Dedifferentiated amniotic fluid mesenchymal stem cell (primary cell): ENCODE measurements around the gene C2CD4C.
"Not testable (repeated sequence)": the region's sequence is repeated elsewhere in the genome, so short reads cannot be mapped to it uniquely, and the experiment has no call there.

Source experiments
- DNase-seq: peaks from one replicate; pipeline ENCODE4 v3.0.0-alpha.2; 2016; ENCODE audit errors: extremely low spot score

Gene C2CD4C

DNA sequence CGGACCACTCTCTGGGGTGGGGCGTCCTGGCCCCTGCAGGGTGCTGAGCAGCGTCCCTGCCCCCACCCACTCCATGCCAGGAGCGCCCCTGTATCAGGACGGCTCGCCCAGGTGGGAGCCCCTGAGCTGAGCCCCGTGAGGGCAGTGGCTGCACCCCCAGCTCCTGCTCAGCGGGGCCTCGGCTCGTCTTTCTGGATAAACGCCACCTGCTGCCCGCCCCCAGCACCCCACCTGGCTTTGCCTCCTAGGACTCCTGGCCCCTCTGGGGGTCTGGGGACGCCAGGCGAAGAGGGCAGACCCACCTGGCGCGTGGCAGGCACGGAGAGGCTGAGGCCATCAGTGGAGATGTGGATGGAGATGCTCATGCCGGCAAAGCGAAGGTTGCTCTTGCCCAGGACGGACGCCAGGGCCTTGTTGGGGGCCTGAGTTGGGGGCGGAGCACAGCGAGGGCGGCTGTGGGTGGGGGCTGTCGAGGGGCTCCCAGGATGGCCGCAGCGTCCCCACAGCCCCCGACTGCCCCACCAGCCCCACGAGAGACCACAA, 29.5 kb upstream of the C2CD4C start:
- DNase-seq = no peak

- no peak for DNase-seq
Measured at GRCh38 chr19:437041-437440, 28.1 kb upstream of the C2CD4C start.

DNA sequence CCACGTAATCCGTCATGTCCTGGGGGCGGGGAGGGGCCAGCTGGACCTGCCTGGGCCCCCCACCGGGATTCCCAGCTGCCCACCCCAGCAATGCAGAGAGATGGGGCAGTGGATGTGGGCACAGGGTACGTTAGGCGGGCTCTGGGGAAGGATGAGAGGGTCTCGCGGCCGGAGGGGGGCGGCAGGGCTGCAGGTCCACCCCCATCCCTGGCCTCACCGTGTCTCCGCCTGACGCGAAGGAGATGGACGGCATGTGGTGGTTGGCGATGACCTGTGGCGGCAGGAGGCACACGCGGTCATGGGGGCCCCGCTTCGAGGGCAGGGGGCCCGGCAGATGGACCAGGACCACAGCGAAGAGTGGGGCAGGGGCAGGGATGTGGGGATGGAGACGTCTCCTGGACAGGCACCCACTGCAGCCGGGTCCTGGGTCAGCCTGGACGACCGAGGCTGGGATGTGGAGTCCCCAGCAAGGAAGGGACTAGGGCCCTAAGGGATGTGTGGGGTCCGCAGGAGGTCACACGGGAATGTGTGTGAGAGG, 27.5 kb upstream of the C2CD4C start:
- DNase-seq = no peak

- no peak for DNase-seq
Measured at GRCh38 chr19:435707-436412, 26.9 kb upstream of the C2CD4C start.

DNA sequence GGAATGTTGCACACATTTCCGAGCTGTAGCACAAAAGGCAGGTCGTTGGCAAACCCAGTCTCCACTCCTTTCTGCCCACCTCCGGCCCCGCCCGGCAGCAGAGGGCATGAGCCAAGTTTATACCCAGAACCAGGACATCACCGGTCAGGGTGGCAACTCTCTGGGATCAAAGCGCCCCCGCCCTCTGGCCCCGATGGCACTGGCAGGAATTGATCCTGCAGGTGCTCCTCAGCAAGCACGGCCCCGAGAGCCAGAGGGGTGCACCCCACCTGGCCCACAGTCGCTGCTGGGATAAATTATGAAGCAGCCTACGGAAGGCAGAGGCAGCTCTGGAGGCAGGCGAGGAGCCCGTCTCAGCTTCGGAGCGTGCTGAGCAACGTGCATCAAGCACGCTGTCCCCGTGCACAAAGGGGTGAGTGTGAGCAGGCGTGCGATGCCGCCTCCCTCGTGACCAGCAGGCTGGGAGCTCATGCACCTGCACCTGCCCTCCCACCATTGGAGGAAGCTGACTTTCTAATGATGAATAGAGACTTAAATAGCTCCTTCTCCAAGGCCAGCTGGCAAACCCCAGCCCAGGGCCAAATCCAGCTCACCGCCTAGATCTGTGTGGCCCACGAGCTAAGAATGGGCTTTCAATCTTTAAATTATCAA, 26.2 kb upstream of the C2CD4C start:
- no peak for DNase-seq

GRCh38 chr19:434152-434960, 25.4 kb upstream of the C2CD4C start:
- DNase-seq = no peak

DNA sequence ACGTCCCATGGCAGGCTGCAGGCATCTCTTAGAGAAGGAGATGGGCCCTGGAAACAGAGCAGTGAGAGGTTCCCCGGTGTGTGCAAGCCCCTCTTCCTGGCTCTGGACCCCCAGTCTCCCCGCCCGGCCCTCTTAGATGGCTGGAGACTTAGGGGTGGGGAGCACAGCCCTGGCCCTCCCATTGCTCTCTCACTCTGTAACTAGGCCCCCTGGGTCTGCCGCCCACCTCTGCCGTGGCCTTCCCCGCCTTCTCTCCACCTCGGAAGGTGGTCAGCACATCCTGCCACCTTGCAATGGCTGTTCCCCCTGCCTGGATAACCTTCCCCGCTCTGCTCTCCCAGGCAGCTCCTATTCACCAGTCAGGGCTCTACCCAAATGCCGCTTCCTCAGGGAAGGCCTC, 21.8 kb upstream of the C2CD4C start:
- DNase-seq = no peak

DNA sequence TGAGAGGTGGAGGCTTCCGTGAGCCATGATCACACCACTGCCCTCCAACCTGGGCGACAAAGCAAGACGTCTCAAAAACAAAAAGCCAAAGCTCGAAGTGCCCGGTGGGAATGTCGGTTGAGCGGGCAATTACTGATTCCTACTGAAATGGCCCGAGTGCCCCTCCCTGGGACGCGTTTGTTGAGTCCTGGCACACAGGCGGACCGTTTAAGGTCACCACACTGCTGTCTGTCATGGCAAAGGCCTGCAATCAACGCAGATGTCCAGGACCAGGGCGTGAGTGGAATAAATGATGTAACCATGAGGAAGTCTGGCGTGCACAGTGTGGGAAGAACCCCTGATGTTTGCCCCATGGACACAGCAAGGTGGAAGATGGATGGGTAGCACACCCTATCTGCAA, 19.2 kb upstream of the C2CD4C start:
- no peak for DNase-seq

DNA sequence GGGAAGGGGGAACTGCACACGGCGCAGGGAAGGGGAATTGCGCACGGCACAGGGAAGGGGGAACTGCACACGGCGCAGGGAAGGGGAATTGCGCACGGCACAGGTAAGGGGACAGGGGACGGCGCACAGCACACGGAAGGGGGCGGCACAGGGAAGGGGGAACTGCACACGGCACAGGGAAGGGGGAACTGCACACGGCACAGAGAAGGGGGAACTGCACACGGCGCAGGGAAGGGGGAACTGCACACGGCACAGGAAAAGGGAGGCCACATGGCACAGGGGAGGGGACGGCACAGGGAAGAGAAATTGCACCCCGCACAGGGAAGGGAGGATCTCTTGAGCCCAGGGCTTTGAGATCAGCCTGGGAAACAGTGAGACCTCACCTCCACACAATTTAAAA, 18.7 kb upstream of the C2CD4C start:
- not testable (repeated sequence) for DNase-seq

DNA sequence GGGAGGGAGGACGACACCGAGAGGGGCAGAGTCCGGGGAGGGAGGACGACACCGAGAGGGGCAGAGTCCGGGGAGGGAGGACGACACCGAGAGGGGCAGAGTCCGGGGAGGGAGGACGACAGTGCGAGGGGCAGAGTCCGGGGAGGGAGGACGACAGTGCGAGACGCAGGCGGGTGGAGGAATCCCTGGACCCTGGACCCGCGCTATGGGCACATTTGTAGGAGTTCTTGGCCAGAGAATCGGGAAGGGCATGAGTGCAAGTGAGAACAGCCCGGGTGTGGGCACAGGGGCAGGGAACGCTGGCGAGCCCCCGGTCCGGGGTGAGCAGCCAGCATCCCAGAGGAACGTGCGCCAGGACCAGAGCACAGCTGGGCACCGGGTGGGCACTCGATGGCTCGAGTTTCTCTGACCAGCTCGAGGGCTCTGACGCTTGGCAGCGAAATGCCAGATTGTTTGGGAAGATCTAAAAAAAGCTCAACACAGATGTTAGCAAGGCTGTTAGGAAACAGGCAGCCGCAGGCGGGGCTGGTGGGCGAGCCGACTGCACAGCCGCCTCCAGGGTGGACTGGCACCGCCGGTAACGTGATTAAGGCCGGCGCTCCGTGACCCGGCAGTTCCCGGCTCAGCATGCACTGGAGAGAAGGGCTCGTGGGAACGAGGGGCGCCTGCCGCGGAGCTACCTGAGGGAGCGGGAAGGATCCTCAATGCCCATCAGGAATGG, 17.9 kb upstream of the C2CD4C start:
- no peak for DNase-seq

DNA sequence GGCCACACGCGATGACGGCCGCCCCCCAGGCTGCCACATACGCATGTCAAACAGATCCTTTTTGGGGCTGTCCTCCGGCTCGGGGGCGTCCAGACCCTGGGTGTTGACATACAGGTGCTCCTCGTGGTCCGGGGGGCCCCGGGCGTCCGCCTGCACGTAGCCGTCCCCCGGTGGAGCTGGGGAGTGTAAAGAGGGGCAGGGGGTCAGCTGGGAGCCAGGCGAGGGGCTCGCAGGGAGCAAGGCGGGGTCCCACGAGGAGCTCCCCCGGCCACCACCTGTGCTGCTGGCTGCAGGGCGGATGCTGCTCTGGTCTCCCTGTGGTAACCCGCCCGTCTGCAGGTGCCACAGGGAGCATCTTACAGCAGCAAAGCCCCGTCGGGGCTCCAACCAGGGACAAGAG, 16.1 kb upstream of the C2CD4C start:
- DNase-seq = no peak

DNA sequence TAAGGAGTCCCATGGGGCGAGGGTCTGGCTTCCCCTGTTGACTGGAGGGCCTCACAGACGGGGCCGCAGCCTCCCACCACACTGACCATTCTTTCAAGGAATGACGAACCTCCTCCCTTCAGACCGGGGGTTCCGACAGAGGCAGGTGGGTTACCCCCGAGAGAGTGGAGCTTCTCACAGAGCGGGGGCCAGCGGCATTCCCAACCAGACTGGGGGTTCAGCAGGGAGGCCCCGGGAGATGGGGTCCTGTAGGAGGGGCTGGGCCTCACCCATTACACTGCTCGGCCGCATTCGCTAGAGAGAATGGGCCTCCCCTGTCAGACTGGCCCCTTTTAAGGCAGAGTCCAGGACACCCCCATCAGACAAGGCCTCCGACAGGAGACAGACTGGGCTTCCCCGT, 15.6 kb upstream of the C2CD4C start:
- no peak for DNase-seq

DNA sequence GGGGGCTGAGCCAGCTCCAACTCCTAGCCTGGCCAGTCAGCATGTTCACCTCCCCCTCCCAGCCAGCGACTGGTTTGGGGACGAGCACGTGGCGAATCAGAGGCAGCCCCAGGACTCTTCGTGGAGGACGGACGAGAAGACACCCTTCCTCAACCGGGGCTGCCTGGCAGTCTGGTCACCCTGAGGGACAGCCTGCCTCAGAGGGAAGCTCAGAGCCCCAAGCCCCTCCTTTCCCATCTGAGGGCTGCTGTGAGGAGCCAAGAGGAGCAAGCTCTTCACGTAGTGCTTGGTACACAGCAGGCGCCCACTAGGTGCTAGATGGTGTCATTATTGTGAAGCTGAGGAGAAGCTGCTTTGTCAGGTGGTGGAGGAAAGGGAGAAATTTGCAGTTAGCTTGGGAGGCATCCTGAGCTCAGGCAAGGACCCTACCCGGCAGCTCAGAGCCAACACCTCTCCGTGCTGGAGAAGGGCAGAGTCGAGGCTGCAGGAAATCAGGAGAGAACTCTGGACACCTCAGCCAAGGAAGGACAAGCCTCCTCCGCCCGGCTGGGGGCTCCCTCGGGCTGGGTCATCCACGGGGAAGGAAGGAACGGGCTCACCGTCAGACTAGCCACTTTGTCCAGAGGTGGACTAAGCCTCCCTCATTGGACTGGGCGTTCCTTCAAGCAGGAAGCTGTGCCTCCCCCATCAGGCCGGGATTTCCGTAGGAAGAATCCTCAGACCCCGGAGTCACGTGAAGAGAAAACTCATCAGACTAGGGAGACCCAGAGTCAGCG, 14.9 kb upstream of the C2CD4C start:
- DNase-seq = no peak

GRCh38 chr19:422917-423226, 13.9 kb upstream of the C2CD4C start:
- not testable (repeated sequence) for DNase-seq

GRCh38 chr19:422213-422916, 13.4 kb upstream of the C2CD4C start:
- no peak for DNase-seq

- DNase-seq = no peak
Measured at GRCh38 chr19:419721-420515, 11.0 kb upstream of the C2CD4C start.

DNA sequence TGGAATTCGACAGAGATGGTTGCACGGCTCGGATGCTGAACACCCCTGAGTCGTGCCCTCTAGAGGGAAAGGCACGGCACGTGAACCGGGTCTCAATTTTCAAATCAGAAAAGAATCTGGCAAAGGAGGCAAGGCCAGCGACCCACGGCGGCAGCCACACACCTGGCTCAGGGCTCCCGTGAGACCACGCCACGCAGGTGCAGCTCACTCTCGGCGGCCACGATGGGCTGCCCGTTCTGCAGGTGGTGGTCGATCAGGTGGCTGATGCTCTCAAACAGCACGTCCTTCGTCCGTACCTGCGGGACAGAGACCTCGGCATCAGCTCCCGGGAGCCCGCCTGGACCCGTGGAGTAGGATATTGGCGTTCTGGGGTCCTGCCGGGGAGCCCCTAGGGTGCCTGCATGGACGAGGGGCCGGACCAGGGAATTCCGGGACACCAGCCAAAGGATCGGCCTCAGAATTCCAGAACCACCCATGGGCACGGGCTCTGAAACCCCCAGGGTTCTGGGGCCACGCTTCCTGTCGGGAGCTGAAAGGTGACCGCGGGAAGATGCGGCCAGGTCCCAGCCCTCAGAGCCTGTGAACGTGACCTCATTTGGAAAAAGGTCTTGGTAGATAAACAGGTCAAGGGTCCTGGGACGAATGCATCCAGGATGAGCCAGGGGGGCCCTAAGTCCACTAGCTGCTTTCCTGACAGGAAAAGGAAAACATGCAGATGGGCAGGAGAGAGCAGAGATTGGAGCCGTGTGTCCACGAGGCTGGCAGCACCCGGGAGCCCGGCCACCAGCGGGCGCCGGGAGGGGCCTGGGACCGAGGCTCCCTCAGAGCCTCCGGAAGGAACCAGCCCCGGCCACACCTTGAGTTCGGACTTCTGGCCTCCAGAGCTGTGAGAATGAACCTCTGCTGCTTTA, 10.1 kb upstream of the C2CD4C start:
- DNase-seq = no peak

GRCh38 chr19:416416-416815, 7.5 kb upstream of the C2CD4C start:
- no peak for DNase-seq

DNA sequence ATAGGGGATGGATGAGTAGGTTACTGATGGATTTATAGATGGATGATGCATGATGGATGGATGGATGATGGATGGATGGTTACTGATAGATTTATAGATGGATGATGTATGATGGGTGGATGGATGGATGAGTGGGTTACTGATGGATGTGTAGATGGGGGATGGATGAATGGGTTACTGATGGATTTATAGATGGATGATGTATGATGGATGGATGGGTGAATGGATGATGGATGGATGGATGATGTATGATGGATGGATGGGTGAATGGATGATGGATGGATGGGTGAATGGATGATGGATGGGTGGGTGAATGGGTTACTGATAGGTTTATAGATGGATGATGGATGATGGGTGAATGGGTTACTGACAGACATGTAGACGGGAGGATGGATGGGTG, 6.3 kb upstream of the C2CD4C start:
- no peak for DNase-seq
